ENCODE results near the gene SULT4A1. TPM values are rescaled to one million over a fixed set of nuclear protein-coding genes. Genes with fewer than 3 reads are reported as not detected.

SULT4A1 gene
- total and polyA plus RNA-seq, 9 of the 15 experiments (the other 6 are each of a cell fraction or from before 2014, with no cell fraction given) = 0.03 to 0.20 (median 0.09) TPM; not detected in 3

DNA sequence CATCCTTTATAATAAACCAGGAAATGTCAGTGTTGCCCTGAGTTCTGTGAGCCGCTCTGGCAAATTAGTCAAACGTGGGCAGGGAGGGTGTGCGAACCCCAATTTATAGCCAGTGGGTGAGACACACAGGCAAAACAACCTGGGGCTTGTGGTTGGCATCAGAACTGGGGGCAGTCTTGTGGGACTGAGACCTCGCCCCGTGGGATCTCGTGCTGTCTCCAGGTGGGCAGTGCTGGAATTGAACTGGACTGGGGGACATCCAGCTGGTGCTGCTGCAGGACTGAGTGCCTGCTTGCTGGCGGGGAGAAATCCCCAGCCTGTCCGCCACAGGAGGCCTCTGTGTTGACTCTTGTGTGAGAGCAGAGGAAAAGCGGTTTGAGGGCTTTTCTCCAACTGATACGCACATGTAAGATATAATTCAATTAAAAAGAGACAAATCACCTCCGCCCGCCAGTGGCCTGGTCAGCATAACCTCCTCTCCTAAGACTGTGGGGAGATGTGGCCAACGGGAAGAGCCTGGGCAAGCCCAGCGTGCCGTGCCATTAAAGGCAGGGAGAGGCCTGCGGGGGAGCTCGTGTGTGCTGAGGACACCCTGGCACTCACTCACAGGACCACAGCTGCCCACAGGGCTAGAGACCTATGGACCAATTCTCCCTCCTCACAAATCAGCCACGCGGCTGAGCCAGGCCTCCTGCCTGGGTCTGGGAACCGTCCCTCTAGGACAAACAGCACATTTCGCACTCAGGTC lies 18.4 kb downstream of the SULT4A1 start:
- BruUV-seq (replicated peaks) = no TSS peak
- intact Hi-C loops (cut with micrococcal nuclease) = no loop called here
- H3K4me2 ChIP-seq (ENCODE audit: insufficient read depth, low read length) = no peak overlapping the region
- CTCF ChIA-PET (ENCODE audit: low intra/inter-chr PET ratio) = no interaction called here
- H3K79me2 ChIP-seq (ENCODE audit: control insufficient read depth, insufficient read depth, low read length) = no peaks in the 10 kb centered on the region
- no peaks in the 10 kb centered on the region for H3K36me3 ChIP-seq (ENCODE audit: control insufficient read depth, insufficient read depth, low read length)
- no peak for FAIRE-seq
- no peaks in the 10 kb centered on the region for H4K20me1 ChIP-seq (replicated peaks; ENCODE audit: control insufficient read depth, insufficient read depth, low read length)
- WGBS (ENCODE audit: insufficient coverage, low coverage, missing lambda C conversion rate) = 4% methylated on average over 8 of the region's 21 CpGs
- no peak overlapping the region for H3K9ac ChIP-seq (ENCODE audit: insufficient read depth in 1 of 2, low read depth in 2 of 2, low read length in 2 of 2)
- no peak for DNase-seq (ENCODE audit: extremely low read depth in 1 of 4, low spot score in 3 of 4)
- H3K9me1 ChIP-seq (ENCODE audit: control insufficient read depth, insufficient read depth, low read length) = no peaks in the 10 kb centered on the region
- POLR2A ChIA-PET = no interaction called here
- no peaks in the 10 kb centered on the region for H3K9me3 ChIP-seq (replicated peaks; ENCODE audit: control insufficient read depth, insufficient read depth, low read depth, low read length)
- H3K27me3 ChIP-seq (ENCODE audit: control insufficient read depth in 2 of 2, insufficient read depth in 2 of 2, low read length in 2 of 2) = peaks cover 6 to 29% of the 10 kb centered on the region in 2 experiments; a peak in 4 of 5 replicates
- H3K27ac ChIP-seq (ENCODE audit: extremely low read depth, low read depth, low read length) = no peak overlapping the region
- in situ Hi-C loops (cut with MboI) = no loop called here
- no peak for ATAC-seq
- no peak overlapping the region for H2AFZ ChIP-seq (ENCODE audit: low read depth, low read length)
- no peaks in the 10 kb centered on the region; a peak in 1 of 5 replicates for H3K4me1 ChIP-seq (replicated peaks in 1 of 2; ENCODE audit: control insufficient read depth in 2 of 2, insufficient read depth in 2 of 2, low read length in 2 of 2)
- H3K4me3 ChIP-seq = no peak overlapping the region
- TF ChIP-seq, protein P1, sequence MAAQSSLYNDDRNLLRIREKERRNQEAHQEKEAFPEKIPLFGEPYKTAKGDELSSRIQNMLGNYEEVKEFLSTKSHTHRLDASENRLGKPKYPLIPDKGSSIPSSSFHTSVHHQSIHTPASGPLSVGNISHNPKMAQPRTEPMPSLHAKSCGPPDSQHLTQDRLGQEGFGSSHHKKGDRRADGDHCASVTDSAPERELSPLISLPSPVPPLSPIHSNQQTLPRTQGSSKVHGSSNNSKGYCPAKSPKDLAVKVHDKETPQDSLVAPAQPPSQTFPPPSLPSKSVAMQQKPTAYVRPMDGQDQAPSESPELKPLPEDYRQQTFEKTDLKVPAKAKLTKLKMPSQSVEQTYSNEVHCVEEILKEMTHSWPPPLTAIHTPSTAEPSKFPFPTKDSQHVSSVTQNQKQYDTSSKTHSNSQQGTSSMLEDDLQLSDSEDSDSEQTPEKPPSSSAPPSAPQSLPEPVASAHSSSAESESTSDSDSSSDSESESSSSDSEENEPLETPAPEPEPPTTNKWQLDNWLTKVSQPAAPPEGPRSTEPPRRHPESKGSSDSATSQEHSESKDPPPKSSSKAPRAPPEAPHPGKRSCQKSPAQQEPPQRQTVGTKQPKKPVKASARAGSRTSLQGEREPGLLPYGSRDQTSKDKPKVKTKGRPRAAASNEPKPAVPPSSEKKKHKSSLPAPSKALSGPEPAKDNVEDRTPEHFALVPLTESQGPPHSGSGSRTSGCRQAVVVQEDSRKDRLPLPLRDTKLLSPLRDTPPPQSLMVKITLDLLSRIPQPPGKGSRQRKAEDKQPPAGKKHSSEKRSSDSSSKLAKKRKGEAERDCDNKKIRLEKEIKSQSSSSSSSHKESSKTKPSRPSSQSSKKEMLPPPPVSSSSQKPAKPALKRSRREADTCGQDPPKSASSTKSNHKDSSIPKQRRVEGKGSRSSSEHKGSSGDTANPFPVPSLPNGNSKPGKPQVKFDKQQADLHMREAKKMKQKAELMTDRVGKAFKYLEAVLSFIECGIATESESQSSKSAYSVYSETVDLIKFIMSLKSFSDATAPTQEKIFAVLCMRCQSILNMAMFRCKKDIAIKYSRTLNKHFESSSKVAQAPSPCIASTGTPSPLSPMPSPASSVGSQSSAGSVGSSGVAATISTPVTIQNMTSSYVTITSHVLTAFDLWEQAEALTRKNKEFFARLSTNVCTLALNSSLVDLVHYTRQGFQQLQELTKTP (IDR thresholded peaks at IDR 0.05; ENCODE audit: low read depth in 1 of 2, partially characterized antibody in 2 of 2) = no peak
- TF ChIP-seq ERF (CRISPR knock-in tag; IDR thresholded peaks at IDR 0.05) (no peak), ZNF395 (CRISPR knock-in tag; IDR thresholded peaks at IDR 0.05) (no peak), SRF (CRISPR knock-in tag; IDR thresholded peaks at IDR 0.05) (no peak), KHSRP (IDR thresholded peaks at IDR 0.05) (no peak), ZNF436 (CRISPR knock-in tag; IDR thresholded peaks at IDR 0.05) (no peak), ZBTB33 (CRISPR knock-in tag; IDR thresholded peaks at IDR 0.05) (no peak), TEAD1 (CRISPR knock-in tag; IDR thresholded peaks at IDR 0.05) (no peak), KAT8 (IDR thresholded peaks at IDR 0.05; ENCODE audit: low read depth) (no peak), ZNF830 (CRISPR knock-in tag; IDR thresholded peaks at IDR 0.05) (no peak), KLF6 (CRISPR knock-in tag; IDR thresholded peaks at IDR 0.05; ENCODE audit: borderline replicate concordance) (no peak)
- TF ChIP-seq, protein P2, sequence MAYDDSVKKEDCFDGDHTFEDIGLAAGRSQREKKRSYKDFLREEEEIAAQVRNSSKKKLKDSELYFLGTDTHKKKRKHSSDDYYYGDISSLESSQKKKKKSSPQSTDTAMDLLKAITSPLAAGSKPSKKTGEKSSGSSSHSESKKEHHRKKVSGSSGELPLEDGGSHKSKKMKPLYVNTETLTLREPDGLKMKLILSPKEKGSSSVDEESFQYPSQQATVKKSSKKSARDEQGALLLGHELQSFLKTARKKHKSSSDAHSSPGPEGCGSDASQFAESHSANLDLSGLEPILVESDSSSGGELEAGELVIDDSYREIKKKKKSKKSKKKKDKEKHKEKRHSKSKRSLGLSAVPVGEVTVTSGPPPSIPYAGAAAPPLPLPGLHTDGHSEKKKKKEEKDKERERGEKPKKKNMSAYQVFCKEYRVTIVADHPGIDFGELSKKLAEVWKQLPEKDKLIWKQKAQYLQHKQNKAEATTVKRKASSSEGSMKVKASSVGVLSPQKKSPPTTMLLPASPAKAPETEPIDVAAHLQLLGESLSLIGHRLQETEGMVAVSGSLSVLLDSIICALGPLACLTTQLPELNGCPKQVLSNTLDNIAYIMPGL (CRISPR knock-in tag; IDR thresholded peaks at IDR 0.05) = no peak
